ENCODE results near the gene MAB21L4.

- TF ChIP-seq EZH2phosphoT487 (IDR thresholded peaks at IDR 0.05; ENCODE audit: insufficient read depth, low read depth) (no peak), EZH2 (IDR thresholded peaks at IDR 0.05; ENCODE audit: insufficient read depth, poor library complexity, severe bottlenecking) (no peak)
Observed at GRCh38 chr2:240933966-240934700, 38.2 kb upstream of the MAB21L4 start.
